Limb (tissue), 2 donors: ENCODE measurements around the gene PRR33.
"Not testable (repeated sequence)": the region's sequence is repeated elsewhere in the genome, so short reads cannot be mapped to it uniquely, and the experiment has no call there.

Experiments used
- DNase-seq, 2 donors: peaks; one replicate each; pipeline ENCODE4 v3.0.0-alpha.2; 2016; ENCODE audit errors: extremely low spot score in 2 of 2

The PRR33 gene

DNA sequence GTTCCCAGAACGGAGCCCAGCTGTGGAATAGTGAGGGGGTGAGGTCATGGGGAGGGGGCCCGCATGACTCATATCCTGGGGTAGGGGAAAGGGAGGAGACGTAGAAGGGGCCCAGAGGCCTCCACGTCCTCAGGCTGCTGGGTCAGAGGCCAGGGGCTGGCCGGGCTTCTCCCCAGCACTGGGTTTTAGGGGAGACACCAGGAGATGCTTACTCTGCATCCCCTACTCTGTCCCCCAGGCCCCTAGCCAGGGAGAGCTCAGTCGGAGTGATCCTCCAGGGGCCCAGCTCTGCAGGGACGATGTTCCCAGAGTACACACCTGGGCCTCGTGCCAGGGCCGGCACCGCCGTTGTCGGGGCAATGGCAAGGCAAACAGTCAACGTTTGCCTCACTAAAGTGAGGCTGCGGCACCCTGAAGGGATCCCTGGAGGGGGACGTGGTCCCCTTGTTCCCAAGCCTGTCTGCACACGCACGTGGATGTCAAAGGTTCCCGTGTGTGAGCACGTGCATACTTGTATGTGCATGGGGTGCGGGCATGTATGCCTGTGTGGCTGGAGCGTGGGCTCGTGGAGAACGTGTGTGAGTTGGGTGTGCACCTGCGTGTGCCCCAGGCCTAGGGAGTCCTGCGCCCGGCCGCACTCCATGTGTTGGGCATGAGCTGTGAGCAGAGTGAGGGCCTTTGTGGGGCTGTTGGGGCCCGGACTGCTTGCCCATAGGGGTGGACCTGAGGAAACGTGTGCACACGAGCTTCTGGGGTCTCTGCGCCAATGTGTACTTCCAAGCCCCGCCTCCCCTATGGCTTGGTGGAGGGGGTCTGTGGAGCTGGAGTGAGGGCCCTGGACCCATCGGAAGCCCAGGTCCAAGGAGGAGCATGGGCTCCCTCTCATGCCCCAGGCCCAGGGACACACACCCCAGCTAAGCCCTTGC lies 14.2 kb downstream of the PRR33 start:
- peak; percentile 55 to 69 for DNase-seq

DNA sequence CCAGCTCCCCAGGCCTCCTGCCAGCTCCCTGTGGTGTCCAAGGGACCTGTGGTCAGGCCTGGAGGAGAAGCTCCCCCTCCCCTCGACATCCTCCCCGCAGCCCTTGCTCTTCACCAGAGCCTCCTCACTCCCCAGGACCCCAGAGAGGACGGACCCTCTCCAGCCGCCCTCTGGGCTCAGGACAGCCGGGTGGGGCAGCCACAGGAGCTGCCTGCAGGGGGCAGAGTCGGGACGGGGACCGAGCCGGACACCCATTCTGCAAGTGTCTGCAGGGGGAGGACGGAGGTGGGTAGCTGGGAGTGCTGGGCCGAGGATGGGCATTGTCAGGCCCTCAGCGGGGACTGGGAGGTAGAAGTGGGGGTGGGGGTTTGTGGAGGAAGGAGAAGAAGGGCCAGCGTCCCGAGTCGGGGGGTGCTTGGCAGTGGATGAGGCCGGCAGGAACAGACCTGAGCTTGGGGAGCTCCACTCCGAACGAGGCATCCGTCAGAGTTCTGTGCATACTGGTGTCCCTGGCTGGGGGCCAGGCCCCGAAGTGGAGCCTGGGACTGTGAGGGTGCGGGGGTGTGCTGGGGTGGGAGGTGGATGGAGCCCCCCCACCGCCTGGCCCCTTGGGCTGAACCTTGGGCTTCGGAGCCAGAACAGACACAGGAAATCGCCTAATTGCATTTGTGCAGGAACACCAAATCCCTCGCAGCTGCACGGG lies 15.2 kb downstream of the PRR33 start:
- peak; percentile 79 to 82 for DNase-seq

DNA sequence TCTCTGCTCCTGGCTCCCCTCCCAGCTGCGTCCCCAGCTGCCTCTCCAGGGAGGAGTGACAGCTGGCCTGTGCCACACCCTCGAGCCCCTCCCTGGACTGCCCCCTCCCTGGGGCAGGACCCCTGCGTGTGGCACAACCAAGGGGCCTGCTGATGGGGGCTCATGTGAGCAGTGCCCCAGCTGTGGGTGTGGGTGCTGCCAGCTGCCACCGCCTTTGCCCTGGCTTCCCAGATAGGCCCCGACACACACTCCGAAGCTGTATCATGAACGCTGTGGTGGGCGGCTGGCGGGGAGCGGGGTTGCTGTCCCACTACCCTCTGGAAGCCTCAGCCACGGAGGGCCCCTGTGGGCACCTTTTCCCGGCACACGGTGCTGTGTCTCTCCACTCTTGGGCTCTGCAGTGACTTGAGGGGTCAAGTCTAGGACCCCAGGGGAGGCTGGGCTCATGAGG lies 15.8 kb downstream of the PRR33 start:
- DNase-seq, result not testable (repeated sequence)

DNA sequence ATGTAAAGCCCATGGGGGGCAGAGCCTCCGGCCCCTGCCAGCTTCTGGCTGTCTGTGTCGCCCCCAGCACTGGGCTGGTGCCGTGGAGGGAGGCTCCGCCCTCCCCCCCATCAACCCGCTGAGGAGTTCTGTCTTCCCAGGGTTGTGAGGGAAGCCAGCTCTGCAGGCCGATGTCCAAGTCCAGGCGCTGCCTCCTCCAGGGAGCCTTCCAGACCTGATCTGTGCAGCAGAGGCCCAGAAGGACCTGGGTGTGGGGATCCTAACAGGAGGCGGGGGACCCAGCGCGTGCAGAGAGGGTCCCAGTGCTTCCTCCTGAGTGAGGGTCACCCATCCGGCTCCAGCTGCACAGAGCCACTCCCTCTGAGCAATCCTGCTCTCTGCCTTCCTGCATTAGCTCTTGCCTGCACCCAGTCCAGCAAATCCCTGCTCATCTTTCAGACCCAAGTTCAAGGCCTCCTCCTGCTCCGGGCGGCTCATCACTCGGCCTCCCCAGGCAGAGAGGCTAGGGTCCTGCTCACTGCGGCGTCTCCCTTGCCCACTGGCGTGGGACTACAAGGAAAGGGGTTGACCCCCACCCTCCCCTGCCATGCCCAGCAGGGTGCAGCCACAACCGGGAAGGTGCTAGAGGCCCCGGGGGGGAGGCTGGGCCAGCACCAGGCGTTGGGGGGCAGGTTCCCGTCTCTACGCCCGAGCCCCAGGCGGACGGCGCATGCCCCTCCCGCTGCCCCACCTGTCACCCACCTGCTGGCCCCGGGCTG lies 16.4 kb downstream of the PRR33 start:
- DNase-seq, result no peak

DNA sequence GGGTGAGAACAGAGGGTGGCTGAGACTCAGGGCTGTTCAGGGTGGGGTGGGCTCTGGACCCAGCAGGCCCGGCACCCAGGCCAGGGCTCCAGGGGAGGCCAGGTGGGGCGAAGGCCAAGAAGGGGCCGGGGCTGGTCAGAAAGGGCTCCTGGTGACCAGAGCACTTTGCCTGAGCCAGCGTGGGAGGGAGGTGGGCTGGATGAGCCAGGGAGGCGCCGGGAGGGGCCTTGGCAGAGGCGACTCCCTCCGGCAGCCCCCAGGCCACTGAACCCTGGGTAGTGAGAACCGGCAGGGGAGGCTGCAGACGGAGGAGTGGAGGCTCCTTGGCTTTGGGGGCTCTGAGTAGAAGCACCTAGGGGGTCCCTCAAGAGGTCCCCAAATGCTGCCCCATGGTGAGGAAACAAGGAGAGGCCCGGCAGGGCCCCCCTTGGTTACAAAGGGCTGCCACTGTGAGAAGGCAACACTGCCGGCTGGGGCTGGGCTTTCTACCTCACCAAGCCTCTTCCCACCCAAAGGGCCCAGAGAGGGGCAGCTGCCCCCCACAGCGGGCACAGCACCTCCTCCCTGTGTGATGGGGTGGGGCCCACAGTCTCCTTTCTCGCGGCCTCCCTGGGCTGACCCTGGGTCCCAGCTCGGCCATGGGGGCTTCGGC lies 17.1 kb downstream of the PRR33 start:
- DNase-seq, result not testable (repeated sequence)

DNA sequence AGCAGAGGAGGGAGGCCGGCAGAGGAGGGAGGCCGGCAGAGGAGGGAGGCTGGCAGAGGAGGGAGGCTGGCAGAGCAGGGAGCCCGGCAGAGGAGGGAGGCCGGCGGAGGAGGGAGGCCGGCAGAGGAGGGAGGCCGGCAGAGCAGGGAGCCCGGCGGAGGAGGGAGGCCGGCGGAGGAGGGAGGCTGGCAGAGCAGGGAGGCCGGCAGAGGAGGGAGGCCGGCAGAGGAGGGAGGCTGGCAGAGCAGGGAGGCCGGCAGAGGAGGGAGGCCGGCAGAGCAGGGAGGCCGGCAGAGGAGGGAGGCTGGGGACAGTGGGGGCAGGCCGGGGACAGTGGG lies 17.9 kb downstream of the PRR33 start:
- DNase-seq, result not testable (repeated sequence)

DNA sequence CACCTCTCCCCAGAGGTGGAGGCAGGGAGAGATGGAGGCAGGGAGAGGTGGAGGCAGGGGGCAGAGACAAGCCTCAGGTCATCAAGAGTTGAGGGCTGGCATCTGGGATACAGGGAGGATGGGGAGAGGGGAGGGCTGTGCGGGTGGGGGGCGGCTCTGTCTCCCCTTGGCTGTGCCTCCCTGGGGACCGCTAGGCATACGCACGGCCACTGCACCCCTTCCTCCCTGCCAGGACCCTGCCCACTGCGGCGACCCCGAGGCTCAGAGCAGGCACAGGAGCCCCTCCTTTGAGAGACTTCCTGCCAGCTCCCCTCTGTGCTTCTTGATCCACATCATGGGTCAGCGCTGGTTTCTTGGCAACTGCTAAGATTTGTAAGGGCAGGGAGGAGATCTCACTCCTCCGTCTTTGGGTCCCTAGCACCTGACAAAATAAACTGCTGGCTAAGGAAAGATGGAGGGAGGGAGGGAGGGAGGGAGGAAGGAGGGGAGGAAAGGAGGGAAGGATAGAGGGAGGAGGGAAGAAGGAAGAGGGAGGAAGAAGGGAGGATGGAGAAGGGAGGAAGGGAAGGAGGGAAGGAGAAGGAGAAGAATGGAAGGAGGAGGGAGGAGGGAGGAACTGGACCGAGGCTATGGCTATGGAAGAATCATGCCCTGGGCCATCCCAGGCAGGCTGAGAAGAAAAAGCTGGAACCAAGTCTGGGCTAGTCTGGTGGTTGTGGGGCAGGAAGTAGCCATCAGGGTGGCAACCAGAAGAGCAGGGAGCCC lies 18.5 kb downstream of the PRR33 start:
- DNase-seq, result peak in 1 of 2 donors; percentile 30

DNA sequence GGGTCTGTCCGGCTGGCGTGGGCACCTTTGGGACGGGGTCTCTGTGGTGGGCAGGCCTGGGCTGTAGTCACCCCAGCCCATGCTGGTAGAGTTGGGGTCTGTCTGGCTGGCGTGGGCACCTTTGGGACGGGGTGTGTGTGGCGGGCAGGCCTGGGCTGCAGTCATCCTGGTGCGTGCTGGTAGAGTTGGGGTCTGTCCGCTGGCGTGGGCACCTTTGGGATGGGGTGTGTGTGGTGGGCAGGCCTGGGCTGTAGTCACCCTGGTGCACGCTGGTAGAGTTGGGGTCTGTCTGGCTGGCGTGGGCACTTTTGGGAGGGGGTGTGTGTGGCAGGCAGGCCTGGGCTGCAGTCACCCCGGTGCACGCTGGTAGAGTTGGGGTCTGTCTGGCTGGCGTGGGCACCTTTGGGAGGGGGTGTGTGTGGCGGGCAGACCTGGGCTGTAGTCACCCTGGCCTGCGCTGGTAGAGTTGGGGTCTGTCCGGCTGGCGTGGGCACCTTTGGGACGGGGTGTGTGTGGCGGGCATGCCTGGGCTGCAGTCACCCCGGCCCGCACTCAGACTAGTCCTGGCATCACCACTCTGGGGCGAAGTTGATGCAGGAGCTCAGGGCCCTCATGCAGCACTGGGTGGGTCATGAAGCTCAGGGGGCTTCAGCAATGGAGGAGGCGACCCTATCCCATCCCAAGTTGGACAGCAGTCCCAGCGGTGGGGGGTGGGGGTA lies 19.3 kb downstream of the PRR33 start:
- DNase-seq, result no peak

DNA sequence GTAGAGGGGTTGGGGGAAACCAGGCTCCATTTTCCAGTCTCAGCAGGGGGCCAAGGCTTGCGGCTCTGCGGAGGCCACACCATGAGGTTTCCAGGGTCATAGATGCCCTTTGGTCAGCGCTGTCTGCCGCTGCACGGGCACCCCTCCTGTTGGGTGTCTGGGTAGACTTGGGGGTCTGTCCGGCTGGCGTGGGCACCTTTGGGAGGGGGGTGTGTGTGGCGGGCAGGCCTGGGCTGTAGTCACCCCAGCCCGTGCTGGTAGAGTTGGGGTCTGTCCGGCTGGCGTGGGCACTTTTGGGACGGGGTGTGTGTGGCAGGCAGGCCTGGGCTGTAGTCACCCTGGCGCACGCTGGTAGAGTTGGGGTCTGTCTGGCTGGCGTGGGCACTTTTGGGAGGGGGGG lies 20.2 kb downstream of the PRR33 start:
- DNase-seq, result no peak

DNA sequence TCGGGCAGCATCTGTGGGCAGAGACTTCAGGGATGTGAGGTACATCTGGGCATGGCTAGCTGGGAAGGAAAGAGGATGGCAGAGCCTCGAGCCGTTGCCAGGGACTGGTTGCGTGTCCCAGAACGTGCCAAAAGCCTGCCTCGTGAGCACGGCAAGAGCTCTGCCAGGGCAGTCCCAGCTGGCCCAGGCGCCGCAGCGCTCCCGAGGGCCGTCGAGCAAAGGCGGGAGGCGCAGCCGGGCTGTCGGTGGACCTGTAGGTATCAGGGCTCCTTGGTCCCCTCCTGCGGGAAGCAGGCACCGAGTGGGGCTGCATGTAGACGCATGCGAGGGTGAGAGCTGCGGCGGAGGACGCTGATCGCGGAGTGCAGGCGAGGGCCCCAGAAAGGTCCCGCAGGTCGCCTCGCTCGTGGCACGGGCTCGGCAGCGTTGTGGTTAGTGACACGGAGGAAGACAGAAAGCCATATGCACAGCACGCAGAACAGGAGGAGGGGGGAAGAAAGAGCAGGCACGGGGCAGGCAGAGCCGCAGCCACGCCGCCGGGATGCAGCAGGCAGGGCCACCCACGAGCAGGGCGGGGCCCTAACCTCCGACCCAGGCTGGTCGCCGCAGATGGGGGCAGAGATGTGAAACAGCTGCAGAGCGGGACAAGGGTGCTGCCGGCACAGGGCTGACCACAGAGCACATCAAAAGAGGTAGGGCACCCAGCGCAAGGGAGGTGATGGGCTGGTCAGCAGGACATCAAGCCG lies 20.8 kb downstream of the PRR33 start:
- no peak for DNase-seq

DNA sequence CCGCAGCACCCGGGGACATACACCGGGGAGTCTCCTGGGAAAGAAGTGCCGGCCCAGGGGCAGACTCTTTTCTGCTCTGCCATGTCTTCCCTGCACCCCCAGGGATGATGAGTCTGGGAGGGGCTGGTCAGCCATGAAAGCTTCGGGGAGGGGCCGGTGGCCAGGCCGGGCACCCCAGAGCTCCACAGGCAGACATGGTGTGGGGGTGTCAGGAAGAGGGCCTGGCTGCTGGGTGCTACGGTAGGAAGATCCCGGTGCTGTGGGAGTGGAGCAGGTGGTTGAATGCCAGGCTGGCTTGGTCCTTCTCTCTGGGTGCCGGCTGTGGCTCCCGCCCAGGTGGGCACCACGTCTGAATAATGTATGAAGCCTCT lies 21.4 kb downstream of the PRR33 start:
- no peak for DNase-seq

DNA sequence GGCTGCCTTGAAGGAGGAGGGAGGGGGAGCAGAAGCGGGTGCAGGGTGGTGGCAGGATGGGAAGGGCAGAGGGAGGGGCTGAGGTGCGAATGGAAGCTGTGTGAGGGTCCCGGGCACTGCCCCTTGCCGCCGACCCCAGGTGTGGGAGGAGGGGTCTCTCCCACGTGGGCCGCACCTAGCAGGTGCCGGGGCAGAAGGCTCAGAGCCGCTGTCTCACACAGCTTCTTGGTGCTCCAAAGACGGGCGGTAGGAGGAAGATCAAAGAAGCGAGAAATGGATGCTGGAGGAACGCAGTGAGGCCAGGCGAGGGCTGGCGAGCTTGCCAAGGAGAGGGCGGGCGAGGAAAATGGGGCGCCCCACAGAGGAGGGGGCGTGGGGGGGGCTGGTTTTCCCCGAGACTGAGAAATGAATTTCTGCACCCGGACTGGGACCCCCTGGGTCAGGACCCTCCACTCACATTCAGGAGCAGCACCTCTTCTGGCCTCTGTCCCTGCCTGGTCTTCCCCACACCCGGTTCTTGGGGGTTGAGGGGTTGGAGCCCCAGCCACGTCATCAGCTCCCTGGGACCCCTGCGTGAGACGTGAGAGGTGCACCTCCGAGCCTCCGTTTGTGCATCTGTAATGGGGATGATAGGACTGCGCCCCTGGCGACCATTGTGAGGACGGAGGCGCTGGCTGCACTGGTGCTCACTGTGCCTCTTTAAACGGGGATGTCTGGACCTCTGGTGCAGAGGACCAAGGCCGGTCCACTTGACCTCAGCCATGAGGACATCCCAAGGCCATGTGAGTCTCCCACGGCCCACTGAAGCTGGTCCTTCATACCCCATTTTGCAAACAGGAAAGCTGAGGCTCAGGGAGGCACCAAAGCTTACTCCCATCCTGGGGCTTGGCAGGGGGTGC lies 22.0 kb downstream of the PRR33 start:
- DNase-seq, result no peak

DNA sequence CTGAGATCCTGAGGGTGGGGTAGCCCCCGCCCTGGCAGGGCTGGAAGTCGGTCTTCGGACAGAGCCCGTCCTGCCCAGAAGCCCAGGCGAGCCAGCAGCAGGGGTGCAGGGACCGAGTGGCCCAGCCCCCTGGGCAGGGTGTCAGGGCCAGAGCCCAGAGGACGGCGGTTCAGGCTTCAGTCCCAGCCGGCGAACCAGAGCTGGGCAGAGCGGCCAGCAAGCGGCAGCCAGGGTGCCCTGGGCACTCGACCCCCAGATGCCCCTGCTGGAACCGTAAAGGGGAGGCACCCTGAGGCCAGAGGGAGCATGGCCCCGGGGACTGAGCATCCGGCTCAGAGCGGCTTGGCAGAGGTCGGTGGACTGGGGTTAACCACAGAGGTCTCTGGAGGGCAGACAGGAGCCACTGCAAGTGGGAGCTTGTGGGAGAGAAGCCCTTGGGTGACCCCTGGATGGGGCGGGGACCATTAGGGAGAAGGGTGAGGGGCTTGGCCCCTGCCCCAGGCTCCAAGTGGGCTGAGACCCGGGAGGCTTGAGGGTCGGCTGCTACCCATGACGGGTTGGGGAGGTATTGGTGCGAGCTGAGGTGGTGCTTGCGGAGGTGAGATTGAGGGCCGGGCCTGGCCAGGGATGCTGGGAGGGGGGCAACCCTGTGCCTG lies 22.9 kb downstream of the PRR33 start:
- no peak for DNase-seq

DNA sequence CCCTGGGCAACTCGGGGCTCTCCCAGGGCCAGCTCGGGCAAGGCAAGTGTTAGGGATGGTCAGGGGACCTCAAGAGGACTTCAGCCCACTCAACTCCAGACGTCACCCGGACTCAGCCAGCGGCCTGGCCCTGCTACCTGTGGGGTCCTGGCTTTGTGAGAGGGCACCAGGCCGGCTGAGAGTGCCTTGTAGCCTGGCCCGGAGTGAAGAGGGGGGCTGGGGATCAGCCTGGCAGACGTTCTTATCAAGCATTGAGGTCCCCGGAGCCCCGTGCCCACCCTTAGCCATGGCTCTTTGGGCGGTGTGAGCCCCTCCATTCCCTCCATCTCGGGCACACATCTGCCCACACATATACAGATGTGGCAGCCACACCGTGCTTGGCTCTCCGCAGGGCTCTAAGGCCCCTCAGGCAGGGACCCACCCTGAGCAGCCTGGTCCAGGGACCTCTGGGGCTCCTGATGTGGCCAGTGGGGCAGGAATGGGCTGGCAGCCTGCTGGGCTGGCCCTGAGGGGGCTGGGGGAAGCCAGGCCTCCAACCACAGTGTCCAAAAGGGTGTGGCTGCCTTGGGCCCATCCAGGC lies 23.5 kb downstream of the PRR33 start:
- no peak for DNase-seq

DNA sequence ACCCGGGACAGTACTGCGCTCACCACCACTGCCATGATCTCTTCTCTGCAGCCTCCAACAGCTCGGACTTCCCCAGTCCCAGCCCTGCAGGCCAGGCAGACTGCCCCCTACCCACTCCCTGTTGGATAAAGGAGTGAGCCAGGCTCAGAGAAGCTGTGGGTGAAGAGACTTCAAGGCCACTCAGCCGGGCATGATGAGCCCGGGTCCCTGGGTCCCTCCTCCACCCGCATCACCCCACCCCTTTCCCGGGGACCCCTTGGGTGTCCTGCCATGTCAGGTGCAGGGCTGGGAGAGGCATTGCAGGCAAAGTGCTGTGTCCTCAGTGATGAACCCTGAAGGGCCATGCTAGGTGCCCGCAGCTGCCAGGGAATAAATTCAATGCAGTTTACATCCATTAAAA lies 24.3 kb downstream of the PRR33 start:
- no peak for DNase-seq

DNA sequence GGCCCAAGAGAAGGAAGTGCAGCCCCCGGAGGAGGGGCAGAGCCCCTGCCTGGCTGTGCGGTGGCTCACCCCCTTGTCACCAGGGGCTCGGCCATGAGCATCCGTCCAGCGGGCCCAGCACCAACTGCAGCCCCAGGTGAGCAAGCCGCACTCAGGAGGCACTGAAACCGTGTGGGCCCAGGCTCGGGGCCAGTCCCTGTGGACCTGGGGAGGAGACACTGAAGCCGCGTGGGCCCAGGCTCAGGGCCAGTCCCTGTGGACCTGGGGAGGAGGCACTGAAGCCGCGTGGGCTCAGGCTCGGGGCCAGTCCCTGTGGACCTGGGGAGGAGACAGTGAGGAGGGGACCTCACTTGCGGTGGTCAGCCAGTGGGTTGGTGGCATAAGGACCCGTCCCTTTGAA lies 24.9 kb downstream of the PRR33 start:
- no peak for DNase-seq

DNA sequence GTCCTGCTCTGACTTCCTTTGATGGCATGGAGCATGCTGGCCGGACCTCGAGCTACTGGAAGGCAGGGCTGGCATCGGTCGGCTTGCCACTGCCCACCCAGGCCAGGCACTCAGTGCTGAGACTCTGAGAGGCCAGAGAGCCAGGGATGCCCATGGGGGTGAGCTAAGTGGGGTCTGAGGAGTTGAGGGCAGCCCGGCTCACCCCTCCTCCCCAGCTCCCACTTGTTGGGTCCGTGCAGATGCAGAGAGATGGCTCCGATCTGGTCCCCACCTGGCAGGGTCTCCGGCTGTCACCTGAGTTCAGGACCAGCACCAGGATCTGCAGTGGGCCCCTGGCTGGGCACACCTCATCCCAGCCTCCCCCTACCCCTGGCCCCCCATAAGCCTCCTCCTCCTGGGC lies 25.5 kb downstream of the PRR33 start:
- DNase-seq, result no peak
